Stimulated activated CD8-positive, alpha-beta memory T cell treated with anti-CD3 and anti-CD28 coated beads, Interleukin-15, amount 100 ng/mL, for 48 hours (primary cell): Measurements from ENCODE around the gene POLN.

ENCODE experiments used
- DNase-seq, 2 donors: peaks; one replicate each; pipeline ENCODE4 v3.0.0-alpha.2; 2020; ENCODE audit warnings: low read depth in 2 of 2

POLN gene

GRCh38 chr4:2241410-2242353 is at the start of gene POLN, which contains the start of gene HAUS3:
Gene POLN (minus strand): TSS chr4:2242121. CDS start chr4:2229231, 12,890 bp downstream.
Gene HAUS3 (minus strand): TSS chr4:2242121. CDS start chr4:2240946, 1,175 bp downstream.
- DNase-seq, result peak; percentile 98

- peak; percentile 30 to 47 for DNase-seq
These were observed 49.2 kb upstream of the POLN start for GRCh38 chr4:2290974-2291704.

GRCh38 chr4:2290488-2290887 is 48.6 kb upstream of the POLN start:
- no peak for DNase-seq

GRCh38 chr4:2289955-2290333 is 48.0 kb upstream of the POLN start:
- DNase-seq, result no peak

- no peak for DNase-seq
These were observed 47.5 kb upstream of the POLN start for GRCh38 chr4:2289311-2289954.

GRCh38 chr4:2288051-2288541 is 46.2 kb upstream of the POLN start:
- DNase-seq, result no peak

- no peak for DNase-seq
These were observed 45.6 kb upstream of the POLN start for GRCh38 chr4:2287594-2287915.

GRCh38 chr4:2286904-2287593 is 45.1 kb upstream of the POLN start:
- no peak for DNase-seq

GRCh38 chr4:2285613-2286381 is 43.9 kb upstream of the POLN start:
- DNase-seq, result no peak

GRCh38 chr4:2284934-2285612 is 43.2 kb upstream of the POLN start:
- DNase-seq, result no peak

- no peak for DNase-seq
These were observed 42.4 kb upstream of the POLN start for GRCh38 chr4:2284161-2284933.

- no peak for DNase-seq
These were observed 41.3 kb upstream of the POLN start for GRCh38 chr4:2283199-2283711.

- DNase-seq, result peak; percentile 40 to 51
These were observed 39.8 kb upstream of the POLN start for GRCh38 chr4:2281575-2282343.

- DNase-seq, result no peak
These were observed 38.8 kb upstream of the POLN start for GRCh38 chr4:2280531-2281300.

GRCh38 chr4:2277956-2278355 is 36.0 kb upstream of the POLN start:
- DNase-seq, result no peak

- no peak for DNase-seq
These were observed 34.8 kb upstream of the POLN start for GRCh38 chr4:2276581-2277325.
